Measurements from ENCODE around the gene DMBX1.

DNA sequence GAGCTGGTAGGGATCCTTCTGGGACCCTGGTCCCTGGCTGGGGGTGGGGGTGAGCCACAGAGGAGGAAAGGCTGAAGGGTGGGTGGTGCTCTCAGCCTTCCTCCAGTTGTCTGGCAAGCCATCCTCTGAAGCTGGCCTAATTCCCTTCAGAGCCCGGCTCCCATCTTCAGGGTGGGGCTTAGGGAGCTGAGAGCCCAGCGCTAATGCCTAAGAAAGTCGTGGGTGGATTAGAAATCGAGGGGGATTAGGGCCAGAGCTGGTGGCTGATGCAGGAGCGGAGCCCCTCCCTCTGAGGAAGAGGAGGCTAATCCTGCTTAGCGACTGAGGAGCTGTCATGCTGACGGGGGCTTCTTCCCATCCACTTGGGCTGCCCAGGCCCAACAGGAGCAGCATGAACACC is 30.8 kb upstream of the DMBX1 start:
- TF ChIP-seq CTCF (IDR thresholded peaks at IDR 0.05) (no peak), POLR2A (IDR thresholded peaks at IDR 0.05) (no peak)
